ENCODE data around the gene RCL1. TPM values are rescaled to one million over a fixed set of nuclear protein-coding genes. Genes with fewer than 3 reads are reported as not detected.
A peak's percentile ranks its signal among the peaks of the same experiment; 100 is the strongest.

RCL1 gene
- total RNA-seq, 1 donor from 2014 or later: 29.7 TPM

- DNase-seq: no peak
Observed at GRCh38 chr9:4844056-4844838, 51.5 kb downstream of the RCL1 start.

GRCh38 chr9:4849369-4849768 lies 56.6 kb downstream of the RCL1 start:
- DNase-seq: no peak

- no peak for DNase-seq
Observed at GRCh38 chr9:4850603-4851310, 58.0 kb downstream of the RCL1 start.

GRCh38 chr9:4852419-4852818 lies 59.7 kb downstream of the RCL1 start:
- DNase-seq: peak; percentile 17

GRCh38 chr9:4854265-4854590 lies 61.5 kb downstream of the RCL1 start:
- no peak for DNase-seq

GRCh38 chr9:4855841-4856240 lies 63.1 kb downstream of the RCL1 start:
- DNase-seq: peak; percentile 43

GRCh38 chr9:4857163-4857810 lies 64.5 kb downstream of the RCL1 start:
- DNase-seq: no peak

GRCh38 chr9:4859035-4859434 lies 66.3 kb downstream of the RCL1 start:
- no peak for DNase-seq

GRCh38 chr9:4860383-4860782 lies 67.6 kb downstream of the RCL1 start:
- no peak for DNase-seq

GRCh38 chr9:4861145-4861544 lies 68.4 kb downstream of the RCL1 start:
- no peak for DNase-seq

- no peak for DNase-seq
Observed at GRCh38 chr9:4861736-4862451, 69.2 kb downstream of the RCL1 start.

GRCh38 chr9:4862506-4863250 lies 69.9 kb downstream of the RCL1 start:
- no peak for DNase-seq

- no peak for DNase-seq
Observed at GRCh38 chr9:4864234-4864661, 71.5 kb downstream of the RCL1 start.

GRCh38 chr9:4864698-4865097 lies 72.0 kb downstream of the RCL1 start:
- no peak for DNase-seq

GRCh38 chr9:4865681-4866080 lies 72.9 kb downstream of the RCL1 start:
- DNase-seq: no peak

- DNase-seq: no peak
Observed at GRCh38 chr9:4866239-4866969, 73.7 kb downstream of the RCL1 start.

GRCh38 chr9:4873066-4873465 lies 80.3 kb downstream of the RCL1 start:
- DNase-seq: no peak

- no peak for DNase-seq
Observed at GRCh38 chr9:4875559-4875958, 82.8 kb downstream of the RCL1 start.

- no peak for DNase-seq
Observed at GRCh38 chr9:4879115-4879558, 86.4 kb downstream of the RCL1 start.

GRCh38 chr9:4883326-4883873 lies 90.7 kb downstream of the RCL1 start:
- no peak for DNase-seq

- no peak for DNase-seq
Observed at GRCh38 chr9:4886698-4887097, 94.0 kb downstream of the RCL1 start.

Data from tongue (tissue), 2 donors.